DLD1 (cell line): Measurements from ENCODE around the gene AGGF1.
"Not testable (repeated sequence)": the region's sequence is repeated elsewhere in the genome, so short reads cannot be mapped to it uniquely, and the experiment has no call there.

Experiments
- in situ Hi-C: cut with HindIII; loops from 2 replicates; pipeline ENCODE4 v1.10.0; 2017; ENCODE audit warnings: low sequenced_read_pairs

AGGF1 gene

DNA sequence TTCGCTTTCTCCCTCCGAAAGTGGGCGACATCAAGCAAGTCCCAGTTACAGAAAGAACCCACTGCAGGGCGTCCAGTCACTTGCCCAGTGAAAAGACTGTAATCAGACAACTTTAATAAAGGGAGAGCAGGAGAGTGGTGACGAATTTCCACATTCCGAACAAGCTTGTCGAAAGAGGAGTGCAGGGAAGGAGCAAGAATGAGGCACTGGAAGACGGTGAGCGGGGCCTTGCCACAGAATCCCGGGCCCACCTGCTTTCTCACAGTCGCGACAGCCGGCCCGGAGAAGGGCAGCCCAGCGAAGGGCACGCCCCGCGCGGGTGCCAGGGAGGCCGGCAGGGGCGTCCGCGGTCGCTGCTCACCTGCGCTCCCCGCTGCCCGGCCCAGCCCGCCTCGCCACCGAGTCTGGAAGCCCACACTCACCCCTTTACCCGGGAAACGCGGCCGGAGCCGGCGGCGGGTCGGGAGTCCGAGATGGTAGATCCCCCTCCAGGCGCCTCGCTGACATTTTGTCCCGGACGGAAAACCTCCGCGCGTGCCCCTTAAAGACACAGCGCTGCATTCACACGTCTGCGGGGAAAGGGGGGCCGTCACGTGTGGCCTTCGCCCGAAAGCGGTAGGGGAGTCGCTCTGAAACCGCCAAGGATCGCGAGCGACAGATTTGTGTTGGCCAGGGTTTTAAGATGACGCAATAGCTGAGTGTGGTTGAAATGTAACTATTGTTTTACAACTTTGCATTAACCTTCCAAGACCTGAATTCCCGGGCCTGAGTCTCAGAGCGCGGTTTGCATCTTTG, 56.7 kb downstream of the AGGF1 start, which contains the start of gene ZBED3:
Gene ZBED3 (minus strand): TSS at position 597 of the 795 bp plus-strand sequence. CDS start 9,407 bp downstream, outside the sequence.
- in situ Hi-C loops = no loop called here

GRCh38 chr5:77087484-77088261, 57.5 kb downstream of the AGGF1 start:
- in situ Hi-C loops = no loop called here

DNA sequence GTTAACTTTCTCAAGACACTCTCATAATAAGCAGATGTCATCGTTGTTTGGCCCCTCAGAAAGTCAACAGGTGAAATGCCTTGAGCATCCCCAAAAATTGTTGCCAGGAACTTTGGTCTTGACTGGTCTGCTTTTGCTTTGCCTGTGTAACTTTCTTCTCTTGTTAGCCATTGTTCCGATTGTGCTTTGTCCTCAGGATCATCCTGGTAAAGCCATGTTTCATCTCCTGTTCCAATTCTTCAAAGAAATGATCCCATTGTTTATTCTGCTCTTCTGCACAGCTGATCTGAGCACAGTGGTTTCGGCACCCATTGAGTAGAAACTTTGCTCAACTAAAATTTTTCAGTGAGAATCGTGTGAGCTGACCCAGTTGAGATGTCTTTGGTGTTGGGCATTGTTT, 65.0 kb downstream of the AGGF1 start:
- in situ Hi-C loops = no loop called here

GRCh38 chr5:77101298-77101697, 71.1 kb downstream of the AGGF1 start:
- in situ Hi-C loops = no loop called here

- in situ Hi-C loops = no loop called here
These were observed 72.3 kb downstream of the AGGF1 start for GRCh38 chr5:77102549-77102948.

- in situ Hi-C loops = no loop called here
These were observed 73.3 kb downstream of the AGGF1 start for GRCh38 chr5:77103457-77103856.

- in situ Hi-C loops = no loop called here
These were observed 74.6 kb downstream of the AGGF1 start for GRCh38 chr5:77104813-77105212.

- in situ Hi-C loops = not testable (repeated sequence)
These were observed 76.8 kb downstream of the AGGF1 start for GRCh38 chr5:77107035-77107434.
